Measurements from ENCODE around the gene OR2M3.

DNA sequence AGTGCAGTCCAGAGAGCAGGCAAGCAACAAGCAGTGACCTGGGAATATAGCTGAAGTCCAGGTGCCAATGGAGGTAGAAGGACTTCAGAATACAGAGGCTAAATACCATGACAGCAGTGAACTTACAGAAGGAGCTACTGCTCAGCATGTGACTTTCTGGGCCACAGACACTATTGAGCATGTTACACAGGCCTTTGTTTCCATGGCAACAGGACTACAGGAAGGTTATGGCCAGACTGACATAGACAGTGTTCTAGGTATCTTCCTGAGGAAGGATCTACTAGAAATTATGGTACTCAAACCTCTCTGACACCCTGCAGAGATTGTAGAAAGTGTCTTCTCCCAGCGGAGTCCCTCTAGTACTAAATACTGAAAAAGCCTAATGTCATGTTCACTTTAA, 41.1 kb upstream of the OR2M3 start:
- TF ChIP-seq, protein P1, sequence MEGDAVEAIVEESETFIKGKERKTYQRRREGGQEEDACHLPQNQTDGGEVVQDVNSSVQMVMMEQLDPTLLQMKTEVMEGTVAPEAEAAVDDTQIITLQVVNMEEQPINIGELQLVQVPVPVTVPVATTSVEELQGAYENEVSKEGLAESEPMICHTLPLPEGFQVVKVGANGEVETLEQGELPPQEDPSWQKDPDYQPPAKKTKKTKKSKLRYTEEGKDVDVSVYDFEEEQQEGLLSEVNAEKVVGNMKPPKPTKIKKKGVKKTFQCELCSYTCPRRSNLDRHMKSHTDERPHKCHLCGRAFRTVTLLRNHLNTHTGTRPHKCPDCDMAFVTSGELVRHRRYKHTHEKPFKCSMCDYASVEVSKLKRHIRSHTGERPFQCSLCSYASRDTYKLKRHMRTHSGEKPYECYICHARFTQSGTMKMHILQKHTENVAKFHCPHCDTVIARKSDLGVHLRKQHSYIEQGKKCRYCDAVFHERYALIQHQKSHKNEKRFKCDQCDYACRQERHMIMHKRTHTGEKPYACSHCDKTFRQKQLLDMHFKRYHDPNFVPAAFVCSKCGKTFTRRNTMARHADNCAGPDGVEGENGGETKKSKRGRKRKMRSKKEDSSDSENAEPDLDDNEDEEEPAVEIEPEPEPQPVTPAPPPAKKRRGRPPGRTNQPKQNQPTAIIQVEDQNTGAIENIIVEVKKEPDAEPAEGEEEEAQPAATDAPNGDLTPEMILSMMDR (IDR thresholded peaks at IDR 0.05 in 8 of 11, conservative IDR thresholded peaks at IDR 0.05 in 3 of 11) = no peak
- TF ChIP-seq POLR2AphosphoS5 (IDR thresholded peaks at IDR 0.05) = no peak

All from spleen (tissue), 7 donors.